Measurements from ENCODE around the gene TMOD4. TPM values are rescaled to one million over a fixed set of nuclear protein-coding genes. Genes with fewer than 3 reads are reported as not detected.

TMOD4 gene
- total and polyA plus RNA-seq, 2 of the 13 experiments (the other 11 are each of a cell fraction or from before 2014, with no cell fraction given): 0.66 TPM; not detected in 1

- POLR2A ChIA-PET: no interaction called here
- peaks cover 7% of the 10 kb centered on the region for H3K4me1 ChIP-seq (ENCODE audit: insufficient read depth, low read length)
- TF ChIP-seq HDAC1 (CRISPR knock-in tag; IDR thresholded peaks at IDR 0.05) (no peak), FOXC1 (CRISPR knock-in tag; IDR thresholded peaks at IDR 0.05; ENCODE audit: borderline replicate concordance) (no peak), BRF2 (CRISPR knock-in tag; IDR thresholded peaks at IDR 0.05) (no peak), ISX (CRISPR knock-in tag; conservative IDR thresholded peaks at IDR 0.05) (no peak), ZZZ3 (CRISPR knock-in tag; IDR thresholded peaks at IDR 0.05; ENCODE audit: borderline replicate concordance) (no peak), DMTF1 (CRISPR knock-in tag; IDR thresholded peaks at IDR 0.05) (no peak), MXD4 (CRISPR knock-in tag; IDR thresholded peaks at IDR 0.05) (no peak), ZNF264 (CRISPR knock-in tag; IDR thresholded peaks at IDR 0.05) (no peak), HNRNPL (IDR thresholded peaks at IDR 0.05; ENCODE audit: low read depth, low read length) (no peak), MIER3 (CRISPR knock-in tag; IDR thresholded peaks at IDR 0.05; ENCODE audit: borderline replicate concordance) (no peak), NCOA1 (CRISPR knock-in tag; IDR thresholded peaks at IDR 0.05) (no peak), NFAT5 (CRISPR knock-in tag; IDR thresholded peaks at IDR 0.05) (no peak), PTBP1 (IDR thresholded peaks at IDR 0.05; ENCODE audit: low read depth, low read length, poor library complexity, severe bottlenecking) (no peak), JUN (CRISPR knock-in tag; IDR thresholded peaks at IDR 0.05) (no peak), KLF13 (CRISPR knock-in tag; IDR thresholded peaks at IDR 0.05) (no peak)
Observed at GRCh38 chr1:151159373-151159772, 16.4 kb downstream of the TMOD4 start.

More at GRCh38 chr1:151159373-151159772, 16.4 kb downstream of the TMOD4 start:
- no peak overlapping the region for H2AFZ ChIP-seq (ENCODE audit: low read length)
- ATAC-seq: no peak
- no peak overlapping the region for H3K27ac ChIP-seq (ENCODE audit: extremely low read length, insufficient read depth, low read length)
- BruUV-seq (replicated peaks): no TSS peak
- H3K79me2 ChIP-seq (ENCODE audit: insufficient read depth, low read length): no peaks in the 10 kb centered on the region
- H3K9ac ChIP-seq (ENCODE audit: insufficient read depth, low read depth, low read length): no peak overlapping the region
- peaks cover 12 to 18% of the 10 kb centered on the region in 2 experiments for H3K36me3 ChIP-seq (replicated peaks in 1 of 2; ENCODE audit: control insufficient read depth in 1 of 2, insufficient read depth in 2 of 2, low read length in 2 of 2)
- H3K9me3 ChIP-seq (ENCODE audit: low read length): no peaks in the 10 kb centered on the region
- H3K27me3 ChIP-seq (ENCODE audit: control insufficient read depth in 1 of 2, insufficient read depth in 2 of 2, low read length in 2 of 2): no peaks in the 10 kb centered on the region
- intact Hi-C loops (cut with micrococcal nuclease; ENCODE audit: unreplicated experiment) (no loop called here), in situ Hi-C loops (cut with HindIII; ENCODE audit: extremely low pct_ligation_motif_present, low pct_unique_long_range_greater_than_20kb) (loop anchor here (5.0 kb wide), 1 partner anchor 62 kb away; no protein-coding TSS in a partner anchor)
- DNase-seq (ENCODE audit: low spot score): no peak
- no peak overlapping the region for H3K4me2 ChIP-seq (ENCODE audit: low read depth, low read length)
- H3K4me3 ChIP-seq (replicated peaks in 1 of 3; ENCODE audit: insufficient read depth in 1 of 3, low read depth in 2 of 3, low read length in 3 of 3): no peak overlapping the region
- no peak for FAIRE-seq
- CTCF ChIA-PET (ENCODE audit: low intra/inter-chr PET ratio, low total read pairs): no interaction called here
- H4K20me1 ChIP-seq (ENCODE audit: insufficient read depth, low read length): no peaks in the 10 kb centered on the region

Data from HepG2 (cell line).